ENCODE results near the gene SWT1. TPM values are rescaled to one million over a fixed set of nuclear protein-coding genes. Genes with fewer than 3 reads are reported as not detected.

SWT1 gene
- total RNA-seq, 3 donors from 2014 or later (not counting 1 experiment from before 2014, with no cell fraction given) = 4.0 to 5.3 (median 5.1) TPM

DNA sequence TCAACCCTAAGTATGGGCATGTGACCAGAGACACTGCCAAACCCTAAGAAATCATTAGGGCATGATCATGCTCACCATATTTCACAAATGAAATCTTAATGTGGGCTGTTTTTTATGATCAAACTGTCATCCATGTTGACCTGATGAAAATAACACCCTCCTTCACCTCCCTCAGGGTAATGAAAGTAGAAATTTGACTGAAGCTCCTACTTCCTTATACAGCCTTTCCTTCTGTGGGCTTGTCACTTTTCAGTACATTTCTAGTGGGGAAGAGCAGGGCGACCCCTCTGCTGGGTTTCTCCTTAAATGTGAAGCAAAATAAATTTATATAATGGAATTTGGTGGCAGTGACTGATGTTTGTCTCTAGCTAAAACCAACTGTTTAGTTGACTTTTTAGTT is 134.2 kb downstream of the SWT1 start:
- no peak overlapping the region for H3K27ac ChIP-seq (ENCODE audit: low read length)
- Mint-ChIP-seq H3K9me3 (no peaks in the 10 kb centered on the region), H3K4me1 (peaks cover 19 to 35% of the 10 kb centered on the region in 2 donors), H3K27ac (peak overlapping the region in 1 of 2 donors; percentile 83), H3K4me3 (no peak overlapping the region), H3K27me3 (ENCODE audit: low read depth in 2 of 2) (no peaks in the 10 kb centered on the region), H3K36me3 (peaks cover 22% of the 10 kb centered on the region)
- ATAC-seq = peak in 1 of 3 donors; percentile 27
- TF ChIP-seq CTCF (IDR thresholded peaks at IDR 0.05) = no peak
- no peaks in the 10 kb centered on the region for H3K27me3 ChIP-seq (ENCODE audit: control insufficient read depth, insufficient read depth, low read length)
- H3K9me3 ChIP-seq (ENCODE audit: control insufficient read depth, insufficient read depth, low read length) = no peaks in the 10 kb centered on the region
- WGBS (ENCODE audit: insufficient coverage) = no CpG with 5 or more reads among the region's 1 CpG
- no peaks in the 10 kb centered on the region for H3K4me1 ChIP-seq (ENCODE audit: control insufficient read depth, insufficient read depth, low read length)
- DNase-seq = no peak
- no peak overlapping the region for H3K4me3 ChIP-seq (ENCODE audit: low read length)
- intact Hi-C loops (cut with micrococcal nuclease) = no loop called here
- peaks cover 18% of the 10 kb centered on the region for H3K36me3 ChIP-seq (ENCODE audit: control insufficient read depth, insufficient read depth, low read length)

DNA sequence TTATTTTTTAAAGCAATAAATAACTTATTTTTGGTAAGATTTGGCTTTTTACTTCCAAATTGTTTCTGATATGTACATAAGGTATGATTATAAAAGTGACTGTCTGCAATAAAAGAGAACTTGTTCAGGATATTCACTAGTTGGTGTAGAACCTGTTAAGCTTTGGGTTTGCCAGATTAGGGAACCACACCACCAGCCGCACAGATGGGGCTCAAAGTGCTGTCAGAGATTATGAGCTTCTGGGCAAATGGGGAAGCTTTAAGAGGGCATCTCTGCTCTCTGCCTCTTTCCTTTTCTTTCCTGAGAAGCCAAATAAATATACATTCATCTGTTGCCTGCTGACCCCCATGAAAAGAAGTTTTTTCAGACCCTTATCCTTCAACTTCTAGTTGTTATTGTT is 134.7 kb downstream of the SWT1 start:
- Histone ChIP-seq H3K27me3 (ENCODE audit: control insufficient read depth, insufficient read depth, low read length) (no peaks in the 10 kb centered on the region), H3K9me3 (ENCODE audit: control insufficient read depth, insufficient read depth, low read length) (no peaks in the 10 kb centered on the region), H3K36me3 (ENCODE audit: control insufficient read depth, insufficient read depth, low read length) (peaks cover 23% of the 10 kb centered on the region), H3K4me3 (ENCODE audit: low read length) (no peak overlapping the region), H3K4me1 (ENCODE audit: control insufficient read depth, insufficient read depth, low read length) (no peaks in the 10 kb centered on the region), H3K27ac (ENCODE audit: low read length) (no peak overlapping the region)
- Mint-ChIP-seq H3K9me3 (no peaks in the 10 kb centered on the region), H3K4me1 (peaks cover 19 to 35% of the 10 kb centered on the region in 2 donors), H3K27me3 (ENCODE audit: low read depth in 2 of 2) (no peaks in the 10 kb centered on the region), H3K4me3 (no peak overlapping the region), H3K27ac (peak overlapping the region; percentile 46 to 83), H3K36me3 (peaks cover 27% of the 10 kb centered on the region)
- intact Hi-C loops (cut with micrococcal nuclease) = no loop called here
- TF ChIP-seq CTCF (IDR thresholded peaks at IDR 0.05) = no peak
- ATAC-seq (peak in 1 of 3 donors; percentile 56), DNase-seq (no peak)
- WGBS (ENCODE audit: insufficient coverage) = 30% methylated on average over 1 of the region's 1 CpG

- no peak overlapping the region for H3K27ac ChIP-seq (ENCODE audit: low read length)
- WGBS (ENCODE audit: insufficient coverage) = 61% methylated on average over 4 of the region's 5 CpGs
These were observed 135.3 kb downstream of the SWT1 start for GRCh38 chr1:185292237-185292636.

More at GRCh38 chr1:185292237-185292636, 135.3 kb downstream of the SWT1 start:
- Mint-ChIP-seq H3K4me1 (peaks cover 19 to 33% of the 10 kb centered on the region in 2 donors), H3K36me3 (peaks cover 29% of the 10 kb centered on the region), H3K4me3 (no peak overlapping the region), H3K9me3 (no peaks in the 10 kb centered on the region), H3K27me3 (ENCODE audit: low read depth in 2 of 2) (no peaks in the 10 kb centered on the region), H3K27ac (peak overlapping the region; percentile 46 to 83)
- Histone ChIP-seq H3K9me3 (ENCODE audit: control insufficient read depth, insufficient read depth, low read length) (no peaks in the 10 kb centered on the region), H3K27me3 (ENCODE audit: control insufficient read depth, insufficient read depth, low read length) (no peaks in the 10 kb centered on the region), H3K36me3 (ENCODE audit: control insufficient read depth, insufficient read depth, low read length) (peaks cover 29% of the 10 kb centered on the region), H3K4me1 (ENCODE audit: control insufficient read depth, insufficient read depth, low read length) (no peaks in the 10 kb centered on the region), H3K4me3 (ENCODE audit: low read length) (no peak overlapping the region)
- DNase-seq (no peak), ATAC-seq (peak in 1 of 3 donors; percentile 1)
- intact Hi-C loops (cut with micrococcal nuclease) = no loop called here
- TF ChIP-seq CTCF (IDR thresholded peaks at IDR 0.05) = no peak
